Peyer's patch (tissue), 4 donors: Measurements from ENCODE around the gene NETO1.

Experiments used
- POLR2A ChIP-seq, 2 donors: fragments of 450-650 bp; IDR thresholded peaks; one replicate each; pipeline ENCODE4 v1.5.1; 2017; ENCODE audit warnings: antibody characterized with exemption in 2 of 2, mild to moderate bottlenecking in 2 of 2, moderate library complexity in 2 of 2
- TF ChIP-seq, protein P1 (sequence below), 6 experiments: fragments of 450-650 bp in 4 of 6; fragments of 200-600 bp in 2 of 6; sonication (generic) in 1 of 6; IDR thresholded peaks; one replicate each; pipeline ENCODE4 v1.5.1; 2017 to 2019; ENCODE audit warnings: antibody characterized with exemption in 6 of 6, mild to moderate bottlenecking in 3 of 6, moderate library complexity in 1 of 6

DNA sequence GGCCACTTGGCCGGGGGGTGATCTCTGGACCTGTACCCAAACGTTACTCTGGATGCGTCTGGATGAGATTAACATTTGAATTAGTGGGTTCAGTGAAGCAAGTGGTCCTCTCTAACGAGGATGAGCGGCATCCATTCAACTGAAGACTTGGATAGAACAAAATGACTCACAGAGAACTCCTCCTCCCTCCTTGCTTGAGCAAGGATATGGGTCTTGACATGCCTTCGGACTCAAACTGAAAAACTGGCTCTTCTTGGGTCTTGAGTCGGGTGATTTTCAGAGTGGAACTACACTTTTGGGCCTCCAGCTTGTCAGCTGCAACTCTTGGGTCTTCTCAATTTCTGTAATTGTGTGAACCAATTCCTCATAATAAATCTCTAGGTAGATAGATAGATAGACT is 47.2 kb downstream of the NETO1 start:
- TF ChIP-seq, protein P1, sequence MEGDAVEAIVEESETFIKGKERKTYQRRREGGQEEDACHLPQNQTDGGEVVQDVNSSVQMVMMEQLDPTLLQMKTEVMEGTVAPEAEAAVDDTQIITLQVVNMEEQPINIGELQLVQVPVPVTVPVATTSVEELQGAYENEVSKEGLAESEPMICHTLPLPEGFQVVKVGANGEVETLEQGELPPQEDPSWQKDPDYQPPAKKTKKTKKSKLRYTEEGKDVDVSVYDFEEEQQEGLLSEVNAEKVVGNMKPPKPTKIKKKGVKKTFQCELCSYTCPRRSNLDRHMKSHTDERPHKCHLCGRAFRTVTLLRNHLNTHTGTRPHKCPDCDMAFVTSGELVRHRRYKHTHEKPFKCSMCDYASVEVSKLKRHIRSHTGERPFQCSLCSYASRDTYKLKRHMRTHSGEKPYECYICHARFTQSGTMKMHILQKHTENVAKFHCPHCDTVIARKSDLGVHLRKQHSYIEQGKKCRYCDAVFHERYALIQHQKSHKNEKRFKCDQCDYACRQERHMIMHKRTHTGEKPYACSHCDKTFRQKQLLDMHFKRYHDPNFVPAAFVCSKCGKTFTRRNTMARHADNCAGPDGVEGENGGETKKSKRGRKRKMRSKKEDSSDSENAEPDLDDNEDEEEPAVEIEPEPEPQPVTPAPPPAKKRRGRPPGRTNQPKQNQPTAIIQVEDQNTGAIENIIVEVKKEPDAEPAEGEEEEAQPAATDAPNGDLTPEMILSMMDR (IDR thresholded peaks at IDR 0.05) = no peak
- no peak for TF ChIP-seq POLR2A (IDR thresholded peaks at IDR 0.05)
